NCI-H187 (cell line): ENCODE data around the gene LSM6.
A peak's percentile ranks its signal among the peaks of the same experiment; 100 is the strongest.

Source experiments
- DNase-seq, 2 experiments: peaks; one replicate each; lab custom pipeline; 2025; lab: John Stamatoyannopoulos, UW

LSM6 gene

DNA sequence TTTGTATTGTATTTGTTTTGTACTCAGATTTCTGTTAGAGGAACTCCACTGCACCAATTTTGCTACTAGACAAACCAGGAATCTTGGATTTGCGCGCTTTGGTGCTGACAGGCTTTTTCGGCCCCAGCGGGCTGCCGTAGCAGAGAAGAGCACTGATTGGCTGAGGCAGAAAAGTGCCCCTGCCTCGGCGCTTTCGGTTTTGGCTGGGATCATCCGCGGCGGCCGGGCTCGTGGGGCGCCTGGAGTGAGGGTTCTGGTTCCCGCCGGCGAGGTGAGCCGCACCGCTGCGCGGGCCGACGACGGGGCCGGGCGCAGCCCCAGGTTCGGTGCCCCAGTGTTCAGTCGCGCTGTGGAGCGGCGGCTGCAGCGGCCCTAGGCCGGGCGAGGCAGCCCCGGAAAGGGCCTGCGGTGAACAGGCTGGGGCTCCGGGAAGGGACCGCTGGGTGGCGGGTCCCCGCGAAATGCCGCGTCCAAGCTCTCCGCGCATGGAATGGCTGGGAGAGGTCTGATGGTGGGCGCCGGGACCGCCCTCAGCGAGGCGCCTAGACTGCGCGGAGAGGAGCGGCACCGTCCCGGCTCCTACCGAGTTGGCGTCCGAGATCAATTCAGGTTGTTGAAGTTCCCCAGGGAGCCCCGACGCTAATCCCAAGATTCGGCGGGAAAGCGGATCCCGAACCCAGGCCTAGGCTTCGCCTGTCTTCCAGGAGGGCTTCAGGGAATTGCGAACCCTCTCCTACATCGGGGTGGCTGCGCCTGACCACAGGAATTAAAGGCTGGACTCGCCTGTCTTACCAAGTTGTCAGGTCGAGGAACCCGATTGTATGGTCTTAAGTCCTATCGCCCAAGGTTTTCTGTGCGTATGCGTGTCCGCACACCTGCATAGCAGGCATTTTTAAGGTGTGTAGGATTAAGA, at the start of gene LSM6:
TSS of gene LSM6 (plus strand) at position 178 of the 913 bp plus-strand sequence. CDS start 7,204 bp downstream, outside the sequence.
- DNase-seq = peak; percentile 57 to 64

DNA sequence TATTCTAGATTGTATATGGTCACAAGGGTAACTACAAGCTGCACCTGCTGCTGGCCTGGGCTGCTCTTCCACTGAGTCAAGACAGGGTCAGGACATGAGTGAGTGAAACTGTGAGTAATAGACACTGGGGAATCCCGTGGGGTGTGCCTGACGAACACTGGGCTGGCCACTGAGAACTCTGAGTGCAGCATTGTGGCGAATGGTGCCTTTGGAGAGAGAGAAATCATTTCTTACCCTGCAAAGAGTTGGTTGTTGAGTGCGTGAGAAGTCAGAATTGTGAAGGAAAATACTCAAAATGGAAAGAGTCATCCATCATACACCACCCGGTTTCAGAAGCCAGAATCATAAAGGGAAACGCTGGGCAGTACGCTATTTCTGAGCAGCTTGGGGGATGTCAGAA, 43.1 kb upstream of the LSM6 start:
- no peak for DNase-seq

DNA sequence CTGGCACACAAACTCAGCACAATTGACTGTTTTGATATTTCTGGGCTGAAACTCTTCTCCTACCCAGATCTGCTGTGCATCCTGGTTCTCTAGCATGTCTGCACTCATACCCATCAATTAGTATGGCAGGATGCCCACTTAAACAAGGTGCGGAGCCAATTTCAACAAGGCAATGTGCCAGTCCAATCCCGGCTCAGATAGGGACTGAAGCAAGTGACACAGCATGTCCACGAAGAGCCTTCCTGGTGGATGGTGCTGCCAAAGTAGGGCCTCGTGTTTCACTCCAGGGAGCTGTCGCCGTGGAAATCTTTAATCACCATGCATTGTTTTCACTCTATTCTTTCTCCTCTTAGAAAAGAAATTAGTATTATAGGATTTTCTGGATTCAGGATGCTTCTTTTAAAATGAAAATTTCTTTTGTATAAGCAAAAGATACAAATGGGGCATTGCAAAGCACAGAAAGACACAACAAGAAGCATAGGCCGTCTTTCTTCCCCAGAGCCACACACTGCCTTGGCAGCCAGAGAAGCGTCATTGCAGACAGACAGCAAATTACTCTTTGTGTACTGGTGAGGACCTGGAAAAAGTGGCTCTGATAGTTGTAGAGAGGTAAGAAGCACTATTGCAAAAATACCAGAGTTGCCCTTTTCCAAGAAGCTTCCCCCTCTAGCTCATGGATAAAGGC, 40.6 kb upstream of the LSM6 start:
- DNase-seq = no peak

DNA sequence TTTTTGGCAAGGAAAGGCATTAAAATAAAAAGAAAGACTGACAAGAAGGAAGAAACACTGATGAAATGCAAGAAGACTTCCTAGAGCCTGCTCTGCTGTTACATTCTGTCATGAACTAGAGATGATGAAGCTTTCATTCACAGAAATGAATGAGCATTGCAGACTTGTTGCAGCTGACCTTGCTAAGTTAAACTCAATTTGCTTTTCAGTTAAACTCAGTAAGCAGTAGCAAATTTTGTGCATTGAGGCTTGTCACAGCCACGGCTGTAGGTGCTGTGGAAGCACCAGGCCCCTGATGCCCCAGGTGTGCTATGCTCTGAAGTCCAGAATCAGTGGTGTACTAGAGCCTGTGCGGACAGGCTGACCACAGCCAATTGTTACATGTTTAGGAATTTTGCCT, 39.6 kb upstream of the LSM6 start:
- no peak for DNase-seq

DNA sequence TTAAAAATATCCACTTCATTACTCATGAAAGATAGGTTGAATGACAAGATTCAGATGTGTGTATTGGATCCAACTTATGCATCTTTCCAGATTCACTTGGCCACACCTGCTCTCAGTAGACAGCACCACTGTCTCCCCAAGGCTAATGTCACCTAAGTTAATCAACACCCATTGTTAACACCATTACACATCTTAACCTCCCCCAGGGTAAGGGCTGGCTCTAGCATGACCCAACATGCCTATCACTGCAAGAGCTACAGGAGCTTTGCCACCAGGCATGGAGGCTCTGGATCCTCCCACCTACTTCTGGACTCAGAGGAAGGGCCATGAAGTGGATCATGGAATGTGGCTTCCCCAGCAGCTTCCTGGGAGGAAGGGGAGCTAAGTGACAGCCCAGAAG, 32.8 kb upstream of the LSM6 start:
- DNase-seq = no peak

DNA sequence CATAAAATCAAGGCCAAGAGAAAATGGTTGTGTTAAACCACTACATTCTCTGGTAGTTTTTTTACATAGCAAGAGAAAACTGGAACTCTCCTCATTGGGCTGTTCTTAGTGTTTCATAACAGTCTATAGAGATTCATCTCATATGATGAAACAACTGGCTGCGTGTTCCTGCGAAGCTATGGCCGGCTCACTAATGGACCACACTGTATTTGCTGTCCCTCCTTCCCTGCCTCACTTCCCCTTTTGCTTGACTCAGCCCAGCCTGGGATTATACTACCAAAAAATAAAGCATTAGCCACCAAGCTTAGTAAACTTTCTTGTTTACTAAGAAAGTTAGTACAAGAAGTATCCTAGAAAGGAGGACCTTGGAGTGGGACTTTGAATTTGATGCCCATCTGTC, 31.6 kb upstream of the LSM6 start:
- no peak for DNase-seq

DNA sequence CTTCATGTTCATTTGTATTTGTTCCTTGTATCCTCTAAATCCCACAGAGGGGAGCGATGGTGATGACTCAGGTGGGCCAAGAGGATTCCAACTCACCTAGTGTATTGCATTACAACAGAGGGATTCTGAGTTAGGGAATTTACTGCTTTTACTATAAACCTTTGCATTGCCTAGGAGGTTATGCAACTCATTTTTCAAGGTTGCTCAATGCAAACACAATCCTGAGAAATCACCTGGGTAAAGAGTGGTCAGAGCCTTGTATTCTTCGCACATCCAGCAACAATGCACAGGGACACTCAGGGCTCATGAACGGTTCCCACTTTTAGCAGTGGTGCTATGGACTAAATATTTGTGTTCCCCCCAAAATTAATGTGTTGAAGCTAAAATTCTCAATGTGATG, 28.6 kb upstream of the LSM6 start:
- no peak for DNase-seq

DNA sequence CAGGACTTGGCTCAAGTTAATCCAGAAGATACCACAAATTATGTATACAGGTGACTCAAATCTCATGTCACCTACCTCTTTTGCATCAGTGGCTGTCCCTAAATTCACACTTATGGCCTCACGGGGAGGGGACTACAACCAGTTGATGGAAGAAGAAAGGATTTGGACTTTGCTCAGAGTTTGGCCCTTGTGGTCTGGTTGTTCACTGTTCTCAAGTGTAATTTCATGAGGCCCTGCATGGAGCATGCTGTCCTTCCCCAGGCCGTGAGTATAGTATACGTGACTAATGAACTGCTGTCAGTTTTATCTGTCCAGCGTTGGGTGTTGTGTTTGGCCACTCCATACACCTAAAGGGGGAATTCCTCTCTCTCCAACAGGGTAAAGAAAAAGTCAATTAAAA, 27.5 kb upstream of the LSM6 start:
- DNase-seq = no peak

DNA sequence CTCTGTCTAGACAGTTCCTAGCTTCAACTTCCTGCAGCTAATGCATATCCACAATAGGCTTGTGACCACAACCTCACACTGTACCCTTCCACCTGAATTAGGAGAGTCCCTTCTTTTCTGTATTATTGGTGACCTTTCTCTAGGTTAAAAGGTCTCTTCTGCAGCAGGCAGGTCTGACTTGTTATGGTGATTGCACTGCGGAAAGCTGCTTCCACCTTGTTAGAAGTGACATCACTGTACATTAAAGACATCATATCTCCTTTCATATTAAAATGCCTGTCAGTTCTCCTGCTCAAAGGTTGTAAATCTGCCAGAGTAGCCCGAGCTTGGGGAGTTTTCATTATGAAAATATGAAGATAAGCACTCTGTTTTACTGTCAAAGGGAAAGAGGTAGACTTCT, 21.5 kb upstream of the LSM6 start:
- DNase-seq = no peak

DNA sequence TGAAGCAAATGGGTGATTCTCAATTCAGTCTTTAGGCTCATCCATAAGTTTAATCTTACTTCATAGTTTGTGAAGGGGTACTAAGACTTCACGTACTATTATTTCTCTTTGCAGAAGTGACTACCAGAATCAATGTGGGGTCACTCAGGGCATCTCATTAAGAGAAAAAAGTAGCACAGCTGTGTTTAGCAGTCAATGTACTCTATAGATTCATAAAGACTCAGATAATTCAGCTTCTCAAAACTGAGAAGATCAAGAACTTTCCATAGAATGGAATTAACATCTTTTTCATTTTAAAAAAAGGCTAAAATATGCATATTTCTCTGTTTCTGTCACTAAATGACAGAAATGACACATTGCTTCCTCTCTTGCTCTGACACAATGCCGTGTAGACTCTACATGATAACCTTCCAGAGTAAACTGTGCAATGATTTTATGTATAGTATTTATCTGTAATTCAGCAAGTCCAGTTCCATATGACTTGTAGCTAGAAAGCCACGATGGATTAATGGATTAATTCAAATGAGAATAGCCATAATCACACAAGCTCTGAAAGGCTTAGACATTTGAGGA, 20.3 kb upstream of the LSM6 start:
- no peak for DNase-seq

DNA sequence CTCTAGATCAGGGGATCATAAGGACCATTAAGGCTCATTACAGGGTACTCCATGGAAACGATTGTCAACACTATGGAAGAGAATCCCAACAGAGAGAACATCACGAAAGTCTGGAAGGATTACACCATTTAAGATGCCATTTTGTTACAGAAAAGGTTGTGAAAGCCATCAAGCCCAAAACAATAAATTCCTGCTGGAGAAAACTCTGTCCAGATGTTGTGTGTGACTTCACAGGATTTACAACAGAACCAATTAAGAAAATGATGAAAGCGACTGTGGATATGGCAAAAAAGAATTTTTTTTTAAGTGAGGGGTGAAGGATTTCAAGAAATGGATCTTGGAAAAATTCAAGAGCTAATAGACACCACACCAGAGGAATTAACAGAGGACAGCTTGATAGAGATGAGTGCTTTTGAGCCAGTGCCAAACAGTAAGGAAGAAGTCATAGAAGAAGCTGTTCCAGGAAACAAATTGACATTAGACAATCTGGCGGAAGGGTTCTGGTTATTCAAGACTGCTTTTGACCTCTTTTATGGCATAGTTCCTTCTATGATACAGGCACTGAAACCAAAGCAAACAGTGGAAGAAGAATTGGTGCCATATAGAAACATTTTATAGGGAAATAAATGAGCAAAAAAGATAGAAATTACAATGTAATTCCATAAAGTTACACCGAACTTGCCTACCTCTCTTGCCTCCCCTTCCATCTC, 17.3 kb upstream of the LSM6 start:
- DNase-seq = no peak

DNA sequence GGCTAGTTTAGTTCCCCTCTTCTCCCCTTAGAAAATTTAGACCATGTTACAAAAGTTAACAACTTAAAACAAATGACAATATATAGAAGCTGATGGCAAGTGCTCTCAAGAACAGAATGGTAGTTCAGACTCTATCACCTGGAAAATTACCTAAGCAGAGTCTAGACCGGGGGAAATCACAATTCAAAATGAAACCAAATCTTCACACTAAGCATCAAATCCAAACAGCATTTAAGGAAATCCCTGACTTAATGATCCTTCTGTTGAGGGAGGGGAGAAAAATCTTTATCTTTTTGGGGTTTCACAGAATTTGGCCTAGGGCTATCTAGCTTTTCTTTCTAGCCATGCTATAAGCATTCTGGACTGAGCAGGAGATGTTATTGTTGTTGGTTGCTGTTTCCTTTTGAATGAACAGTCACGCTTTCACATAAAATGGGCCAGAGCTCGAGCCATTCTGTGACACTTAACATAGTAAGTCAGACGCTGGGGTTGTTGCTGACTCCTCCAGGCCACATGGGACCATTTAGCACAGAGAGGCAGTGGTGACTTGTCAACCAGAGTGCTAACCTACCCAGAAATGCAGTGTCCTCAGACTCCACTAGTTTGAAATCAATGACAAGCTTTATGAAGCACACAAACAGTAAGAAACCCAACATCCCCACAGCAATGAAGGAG, 16.0 kb upstream of the LSM6 start:
- DNase-seq = no peak

DNA sequence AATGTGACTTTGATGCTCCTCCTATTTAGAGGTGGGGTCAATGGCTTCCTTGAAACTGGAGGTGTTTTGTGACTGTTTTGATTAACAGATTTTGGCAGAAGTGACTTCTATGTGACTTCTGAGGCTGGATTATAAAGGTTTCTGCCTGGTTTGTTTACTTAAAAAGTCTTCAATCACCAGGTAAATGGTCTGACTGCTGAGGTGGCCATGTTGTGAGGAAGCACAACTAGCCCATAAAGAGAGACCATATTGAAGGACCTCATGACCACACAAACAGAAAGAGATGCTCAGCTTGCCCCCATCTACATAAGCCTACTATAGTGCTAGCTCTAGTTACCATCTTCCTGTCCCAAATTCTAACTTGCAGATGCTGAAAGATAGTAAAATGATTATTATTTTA, 14.3 kb upstream of the LSM6 start:
- no peak for DNase-seq

DNA sequence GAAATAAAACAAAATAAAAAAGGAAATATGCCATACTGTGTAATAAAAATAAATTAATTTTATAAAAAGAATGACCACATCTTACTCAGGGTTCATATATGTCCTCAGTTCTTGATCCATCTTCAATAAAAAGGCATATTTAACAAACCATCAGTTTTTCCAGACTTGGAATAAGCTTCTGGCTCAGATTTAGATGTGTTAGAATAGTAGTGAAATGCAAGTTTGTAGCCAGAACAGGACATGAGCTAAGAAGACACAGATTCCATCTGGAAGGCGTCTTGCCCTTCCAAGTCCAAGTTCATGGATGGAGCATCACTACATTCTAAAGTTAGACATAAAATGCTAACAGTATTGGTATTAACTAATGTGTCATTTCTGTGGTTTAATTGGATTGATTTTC, 10.3 kb upstream of the LSM6 start:
- no peak for DNase-seq

DNA sequence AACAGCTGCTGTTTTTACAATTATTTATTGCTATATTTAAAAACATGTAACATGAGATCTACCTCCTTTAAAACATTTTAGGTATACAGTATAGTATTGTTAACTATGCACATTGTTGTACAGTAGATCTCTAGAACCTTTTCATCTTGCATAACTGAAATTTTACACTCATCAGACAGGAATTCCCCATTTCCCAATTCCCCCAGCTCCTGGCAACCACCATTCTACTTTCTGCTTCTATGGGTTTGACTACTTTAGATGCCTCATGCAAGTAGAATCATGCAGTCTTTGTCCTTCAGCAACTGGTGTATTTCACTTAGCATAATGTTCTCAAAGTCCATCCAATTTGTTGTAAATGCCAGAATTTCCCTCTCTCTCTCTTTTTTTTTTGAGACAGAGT, 9.7 kb upstream of the LSM6 start:
- no peak for DNase-seq

DNA sequence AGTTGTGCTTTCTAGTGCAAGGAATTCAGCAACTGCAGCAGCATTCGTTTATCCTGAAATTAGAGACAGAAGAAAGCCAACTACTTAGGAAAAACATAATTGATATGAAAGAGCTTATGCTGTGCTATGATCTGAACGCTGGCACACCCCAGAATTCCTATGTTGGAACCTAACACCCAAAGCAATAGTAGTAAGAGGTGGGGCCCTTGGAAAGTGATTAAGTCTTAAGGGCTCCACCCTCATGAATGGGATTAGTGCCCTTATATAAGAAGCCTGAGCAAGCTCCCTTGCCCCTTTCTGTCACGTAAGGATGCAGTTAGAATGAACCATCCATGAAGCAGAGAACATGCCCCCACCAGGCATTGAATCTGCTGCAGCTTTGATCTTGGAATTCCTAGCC, 5.4 kb upstream of the LSM6 start:
- no peak for DNase-seq

DNA sequence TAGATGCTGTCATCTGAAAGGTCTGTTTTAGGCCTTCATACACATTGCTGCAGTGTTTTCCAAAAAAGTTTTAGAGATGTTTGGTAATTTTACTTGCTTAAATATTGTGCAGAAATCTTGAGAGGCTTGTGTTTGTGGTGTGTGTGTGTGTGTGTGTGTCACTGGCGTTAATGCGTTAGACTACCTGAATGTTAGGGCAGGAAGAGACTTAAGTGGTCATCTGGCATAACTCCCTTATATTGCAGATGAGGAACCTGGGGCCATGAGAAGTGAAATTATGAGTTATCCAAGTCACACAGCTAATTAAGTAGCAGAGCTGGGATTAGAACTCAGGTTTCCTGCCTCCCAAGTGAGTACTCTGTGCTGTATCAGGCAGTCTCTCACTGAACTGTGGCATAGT, 1.4 kb downstream of the LSM6 start:
- DNase-seq = no peak

DNA sequence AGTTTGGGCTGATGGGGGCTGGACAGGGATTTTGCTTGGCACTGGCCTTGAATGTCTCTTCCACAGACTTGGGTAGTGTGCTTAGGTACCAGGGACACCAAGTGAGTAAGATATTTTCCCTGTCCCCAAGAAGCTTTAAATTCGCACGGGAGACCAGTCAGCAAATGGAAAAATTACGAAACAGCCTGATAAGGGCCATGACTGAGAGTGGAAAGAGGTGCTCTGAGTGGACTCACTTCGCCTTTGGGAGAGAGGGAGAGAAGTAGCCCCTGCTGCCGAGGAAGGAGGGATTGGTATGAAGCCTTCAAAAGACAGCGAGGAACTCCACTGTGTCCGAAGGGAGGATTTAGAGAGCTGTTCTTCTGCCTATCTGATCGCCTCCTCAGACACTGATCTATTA, 2.6 kb downstream of the LSM6 start:
- no peak for DNase-seq

DNA sequence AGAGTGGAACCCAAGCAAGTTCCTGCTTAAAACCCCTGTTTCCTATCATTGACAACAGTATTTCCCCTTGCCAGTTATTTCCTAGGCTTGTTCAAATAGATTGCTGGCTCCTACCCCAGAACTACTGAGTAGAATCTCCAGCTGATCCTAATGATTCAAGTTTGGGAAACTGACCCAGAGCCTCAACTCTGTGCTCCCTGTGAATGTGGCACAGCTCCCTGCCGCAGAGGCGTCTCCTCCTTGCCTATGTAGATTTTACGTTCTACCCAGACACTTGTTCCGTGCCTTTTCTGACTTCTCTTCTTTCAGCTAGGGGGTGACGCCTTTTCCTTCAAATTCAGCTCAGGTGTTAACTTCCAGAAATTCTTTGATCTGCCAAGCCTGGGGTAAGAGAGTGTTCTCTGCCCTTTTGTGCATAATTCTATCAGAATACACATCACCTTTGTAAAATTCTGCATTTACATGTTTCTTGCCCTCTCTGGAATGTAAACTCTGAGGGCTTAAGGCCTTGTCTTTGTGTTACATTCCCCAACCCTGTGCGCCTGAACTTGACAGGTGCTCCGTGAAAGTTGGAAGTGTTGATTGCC, 4.4 kb downstream of the LSM6 start:
- DNase-seq = no peak

DNA sequence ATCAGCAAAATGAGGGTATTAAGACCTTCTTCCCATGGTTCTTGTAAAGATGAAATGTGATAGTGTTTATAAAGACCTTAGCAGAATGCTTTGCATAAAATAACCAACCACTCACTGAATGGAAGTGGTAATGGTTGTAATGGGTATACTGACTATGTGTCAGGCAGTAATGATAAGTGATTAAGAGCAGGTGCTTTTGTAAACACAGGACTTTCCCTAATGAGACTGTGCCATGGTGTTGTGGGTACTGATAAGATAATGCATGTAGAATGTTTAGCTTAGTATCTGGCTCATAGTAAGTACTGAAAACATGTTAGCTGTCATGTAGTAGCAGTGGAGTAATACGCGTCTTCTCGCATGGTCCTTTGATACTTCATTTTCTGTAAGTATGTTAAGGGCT, 6.9 kb downstream of the LSM6 start:
- no peak for DNase-seq

DNA sequence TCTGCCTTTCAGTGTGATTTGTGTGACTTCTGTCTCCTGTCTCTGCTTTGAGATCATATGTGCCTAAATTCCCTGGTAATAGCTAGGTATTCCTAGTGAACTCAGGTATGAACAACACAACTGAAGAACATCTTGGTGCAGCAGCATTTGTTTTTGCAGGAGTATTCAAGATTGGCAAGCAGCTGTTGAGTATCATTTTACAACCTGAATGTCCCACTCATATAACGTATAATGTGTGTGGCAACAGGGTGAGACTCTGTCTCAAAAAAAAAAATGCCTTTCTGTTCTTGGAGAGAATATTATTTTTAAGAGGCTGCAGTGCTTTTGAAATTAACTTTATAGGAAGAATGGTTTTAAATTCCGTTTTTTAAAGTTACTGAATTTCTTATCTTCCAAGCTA, 7.7 kb downstream of the LSM6 start:
- no peak for DNase-seq

DNA sequence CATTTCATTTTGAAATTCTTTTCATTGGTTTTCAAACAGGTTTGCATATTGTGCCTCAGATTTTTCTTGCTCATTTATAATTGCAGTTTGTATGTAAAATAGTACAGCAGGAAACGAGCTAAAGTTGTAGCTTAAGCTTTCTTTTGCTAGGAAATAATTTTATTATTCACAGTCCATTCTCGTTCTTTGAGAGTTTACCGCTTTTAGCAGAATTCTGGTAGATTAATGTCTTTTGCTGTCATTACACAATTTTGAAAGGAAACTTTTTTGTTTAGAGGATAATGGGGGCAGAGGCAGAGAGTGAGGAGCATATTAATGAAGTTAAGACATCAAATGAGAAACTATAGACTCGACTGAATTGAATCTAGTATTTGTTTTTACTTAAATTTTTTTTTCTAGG, 10.5 kb downstream of the LSM6 start:
- no peak for DNase-seq
